AG04450 (cell line): ENCODE measurements around the gene VAMP5. TPM values are rescaled to one million over a fixed set of nuclear protein-coding genes. Genes with fewer than 3 reads are reported as not detected.
A peak's percentile ranks its signal among the peaks of the same experiment; 100 is the strongest.
"Not testable (repeated sequence)": the region's sequence is repeated elsewhere in the genome, so short reads cannot be mapped to it uniquely, and the experiment has no call there.

Experiments used
- CTCF ChIA-PET: fragments of 300-600, 350-600 bp; formaldehyde crosslinking; extraction: SDS; loops from one replicate; lab custom pipeline; 2022; ENCODE audit warnings: antibody characterized with exemption, inconsistent platforms; lab: Charles Lee
- POLR2A ChIA-PET: fragments of 350-600 bp; formaldehyde crosslinking; extraction: SDS; loops from one replicate; lab custom pipeline; 2021; ENCODE audit warnings: antibody characterized with exemption, inconsistent platforms; lab: Yijun Ruan, JAX
- DNase-seq: peaks from one replicate; pipeline ENCODE4 v3.0.0-alpha.2; 2011; ENCODE audit warnings: low read depth, low spot score
- H3K27ac ChIP-seq: one replicate; pipeline ENCODE4 v1.5.1; 2012; ENCODE audit warnings: low read depth, low read length, control low read depth
- H3K27me3 ChIP-seq: one replicate; pipeline ENCODE4 v1.6.0; 2012; ENCODE audit warnings: low read length; ENCODE audit not compliant: control insufficient read depth, insufficient read depth
- H3K4me3 ChIP-seq: 2 replicates; pipeline ENCODE4 v1.5.1; 2011; ENCODE audit warnings: mild to moderate bottlenecking, low read depth, low read length, control low read depth
- H3K9me3 ChIP-seq: 2 replicates; pipeline ENCODE4 v1.5.1; 2012; ENCODE audit warnings: low read length; ENCODE audit not compliant: control insufficient read depth, insufficient read depth
- CTCF ChIP-seq: IDR thresholded peaks from 2 replicates; pipeline ENCODE4 v1.5.1; 2011; ENCODE audit warnings: low read depth, low read length, control low read depth, inconsistent platforms
- polyA plus RNA-seq: library from polyadenylated mRNA; depleted of rRNA; stranded (reverse); fragments of >200 nt; gene quantifications from 2 replicates; pipeline ENCODE4 v1.2.3, GENCODE V29; 2011

VAMP5 gene
- polyA plus RNA-seq, 1 experiment = 100 TPM

- H3K27ac ChIP-seq = peak overlapping the region; percentile 95
- H3K9me3 ChIP-seq = no peaks in the 10 kb centered on the region; the same call in 1 of the 2 replicates
- H3K4me3 ChIP-seq = no peak overlapping the region
- H3K27me3 ChIP-seq = no peaks in the 10 kb centered on the region
- ChIA-PET CTCF (interaction anchor here (1.3 kb wide), 1 partner anchor 39 kb away, joined by 5 read pairs; no protein-coding TSS in a partner anchor), POLR2A (interaction anchor here (0.6 to 1.5 kb wide), 7 partner anchors 10 to 236 kb away, joined by 3 to 9 read pairs (median 4); partner anchors contain the start of genes C2orf68, ELMOD3, MAT2A and RETSAT)
- TF ChIP-seq CTCF = no peak
- no peak for DNase-seq
Observed at GRCh38 chr2:85590950-85591349, 6.7 kb downstream of the VAMP5 start.

DNA sequence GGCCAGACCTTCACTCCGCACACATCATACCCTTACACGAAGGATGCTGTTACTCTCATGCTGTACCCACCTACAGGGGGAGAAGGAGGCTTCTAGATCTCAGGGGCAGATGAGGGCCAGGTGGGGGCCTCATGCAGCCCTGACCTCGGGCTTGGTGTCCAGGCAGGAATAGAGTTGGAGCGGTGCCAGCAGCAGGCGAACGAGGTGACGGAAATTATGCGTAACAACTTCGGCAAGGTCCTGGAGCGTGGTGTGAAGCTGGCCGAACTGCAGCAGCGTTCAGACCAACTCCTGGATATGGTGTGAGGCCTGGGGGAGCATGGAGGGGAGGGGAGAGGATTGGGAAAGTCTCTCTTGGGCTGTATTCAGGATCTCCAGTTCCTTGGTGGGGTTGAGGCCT lies 7.3 kb downstream of the VAMP5 start:
- ChIA-PET CTCF (interaction anchor here (1.3 kb wide), 1 partner anchor 39 kb away, joined by 5 read pairs; no protein-coding TSS in a partner anchor), POLR2A (interaction anchor here (1.0 to 1.1 kb wide), 2 partner anchors 9 to 20 kb away, joined by 3 to 4 read pairs; partner anchors contain the start of gene C2orf68)
- no peak overlapping the region for H3K4me3 ChIP-seq
- peak overlapping the region; percentile 95 for H3K27ac ChIP-seq
- no peak for TF ChIP-seq CTCF
- no peak for DNase-seq
- H3K27me3 ChIP-seq = no peaks in the 10 kb centered on the region
- H3K9me3 ChIP-seq = no peaks in the 10 kb centered on the region; the same call in 1 of the 2 replicates

- H3K27me3 ChIP-seq, POLR2A ChIA-PET, H3K9me3 ChIP-seq, DNase-seq, H3K27ac ChIP-seq, H3K4me3 ChIP-seq, CTCF ChIA-PET: not testable (repeated sequence)
Observed at GRCh38 chr2:85592299-85592698, 8.1 kb downstream of the VAMP5 start.

DNA sequence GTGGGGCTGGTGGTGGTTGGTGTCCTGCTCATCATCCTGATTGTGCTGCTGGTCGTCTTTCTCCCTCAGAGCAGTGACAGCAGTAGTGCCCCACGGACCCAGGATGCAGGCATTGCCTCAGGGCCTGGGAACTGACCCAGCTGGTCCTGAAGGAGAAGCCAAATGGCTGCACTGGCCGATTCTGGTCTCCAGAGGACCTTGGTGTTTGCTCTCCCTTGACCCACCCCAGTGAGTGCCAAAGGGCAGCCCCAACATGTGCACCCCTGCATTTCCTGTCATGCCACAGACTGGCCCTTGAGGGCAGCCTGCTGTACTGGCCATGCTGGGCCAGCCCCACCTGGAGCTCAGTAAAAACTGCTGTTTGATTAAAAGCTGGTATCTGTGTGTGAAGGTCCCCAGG lies 8.8 kb downstream of the VAMP5 start:
- Histone ChIP-seq H3K4me3 (no peak overlapping the region), H3K27ac (no peak overlapping the region), H3K27me3 (no peaks in the 10 kb centered on the region), H3K9me3 (no peaks in the 10 kb centered on the region; the same call in 1 of the 2 replicates)
- TF ChIP-seq CTCF = no peak
- no peak for DNase-seq
- ChIA-PET POLR2A (no interaction called here), CTCF (no interaction called here)

GRCh38 chr2:85594715-85595300 lies 10.6 kb downstream of the VAMP5 start:
- Histone ChIP-seq H3K27me3 (no peaks in the 10 kb centered on the region), H3K27ac (peak overlapping the region; percentile 92), H3K4me3 (peak overlapping the region; percentile 70), H3K9me3 (no peaks in the 10 kb centered on the region; the same call in 1 of the 2 replicates)
- ChIA-PET CTCF (interaction anchor here (1.6 kb wide), 1 partner anchor 45 kb away, joined by 4 read pairs; no protein-coding TSS in a partner anchor), POLR2A (interaction anchor here (0.6 to 2.3 kb wide), 10 partner anchors 10 to 240 kb away, joined by 3 to 20 read pairs (median 4); partner anchors contain the start of genes C2orf68, ELMOD3, MAT2A and RETSAT)
- TF ChIP-seq CTCF = no peak
- DNase-seq = no peak
